ENCODE results near the gene ALB.

Gene ALB

GRCh38 chr4:73423184-73423583 lies 19.1 kb downstream of the ALB start:
- CTCF ChIA-PET: no interaction called here
- POLR2A ChIA-PET (ENCODE audit: low non-redundant PET): no interaction called here
- no peak for DNase-seq (ENCODE audit: low spot score)
- TF ChIP-seq, protein P1, sequence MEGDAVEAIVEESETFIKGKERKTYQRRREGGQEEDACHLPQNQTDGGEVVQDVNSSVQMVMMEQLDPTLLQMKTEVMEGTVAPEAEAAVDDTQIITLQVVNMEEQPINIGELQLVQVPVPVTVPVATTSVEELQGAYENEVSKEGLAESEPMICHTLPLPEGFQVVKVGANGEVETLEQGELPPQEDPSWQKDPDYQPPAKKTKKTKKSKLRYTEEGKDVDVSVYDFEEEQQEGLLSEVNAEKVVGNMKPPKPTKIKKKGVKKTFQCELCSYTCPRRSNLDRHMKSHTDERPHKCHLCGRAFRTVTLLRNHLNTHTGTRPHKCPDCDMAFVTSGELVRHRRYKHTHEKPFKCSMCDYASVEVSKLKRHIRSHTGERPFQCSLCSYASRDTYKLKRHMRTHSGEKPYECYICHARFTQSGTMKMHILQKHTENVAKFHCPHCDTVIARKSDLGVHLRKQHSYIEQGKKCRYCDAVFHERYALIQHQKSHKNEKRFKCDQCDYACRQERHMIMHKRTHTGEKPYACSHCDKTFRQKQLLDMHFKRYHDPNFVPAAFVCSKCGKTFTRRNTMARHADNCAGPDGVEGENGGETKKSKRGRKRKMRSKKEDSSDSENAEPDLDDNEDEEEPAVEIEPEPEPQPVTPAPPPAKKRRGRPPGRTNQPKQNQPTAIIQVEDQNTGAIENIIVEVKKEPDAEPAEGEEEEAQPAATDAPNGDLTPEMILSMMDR (conservative IDR thresholded peaks at IDR 0.05; ENCODE audit: low read depth): no peak
- H3K27ac ChIP-seq: no peak overlapping the region

- CTCF ChIA-PET: no interaction called here
These were observed 22.6 kb downstream of the ALB start for GRCh38 chr4:73426666-73427065.

GRCh38 chr4:73429118-73429517 lies 25.0 kb downstream of the ALB start:
- no peak for DNase-seq (ENCODE audit: low spot score)
- ChIA-PET POLR2A (ENCODE audit: low non-redundant PET) (no interaction called here), CTCF (interaction anchor here (3.0 kb wide), 1 partner anchor 17 kb away, joined by 9 read pairs; no protein-coding TSS in a partner anchor)
- TF ChIP-seq, protein P1 (conservative IDR thresholded peaks at IDR 0.05; ENCODE audit: low read depth): no peak
- no peak overlapping the region for H3K27ac ChIP-seq

More at GRCh38 chr4:73426666-73427065, 22.6 kb downstream of the ALB start:
- no peak for DNase-seq (ENCODE audit: low spot score)
- H3K27ac ChIP-seq: no peak overlapping the region
- TF ChIP-seq, protein P1 (conservative IDR thresholded peaks at IDR 0.05; ENCODE audit: low read depth): no peak
- POLR2A ChIA-PET (ENCODE audit: low non-redundant PET): no interaction called here

DNA sequence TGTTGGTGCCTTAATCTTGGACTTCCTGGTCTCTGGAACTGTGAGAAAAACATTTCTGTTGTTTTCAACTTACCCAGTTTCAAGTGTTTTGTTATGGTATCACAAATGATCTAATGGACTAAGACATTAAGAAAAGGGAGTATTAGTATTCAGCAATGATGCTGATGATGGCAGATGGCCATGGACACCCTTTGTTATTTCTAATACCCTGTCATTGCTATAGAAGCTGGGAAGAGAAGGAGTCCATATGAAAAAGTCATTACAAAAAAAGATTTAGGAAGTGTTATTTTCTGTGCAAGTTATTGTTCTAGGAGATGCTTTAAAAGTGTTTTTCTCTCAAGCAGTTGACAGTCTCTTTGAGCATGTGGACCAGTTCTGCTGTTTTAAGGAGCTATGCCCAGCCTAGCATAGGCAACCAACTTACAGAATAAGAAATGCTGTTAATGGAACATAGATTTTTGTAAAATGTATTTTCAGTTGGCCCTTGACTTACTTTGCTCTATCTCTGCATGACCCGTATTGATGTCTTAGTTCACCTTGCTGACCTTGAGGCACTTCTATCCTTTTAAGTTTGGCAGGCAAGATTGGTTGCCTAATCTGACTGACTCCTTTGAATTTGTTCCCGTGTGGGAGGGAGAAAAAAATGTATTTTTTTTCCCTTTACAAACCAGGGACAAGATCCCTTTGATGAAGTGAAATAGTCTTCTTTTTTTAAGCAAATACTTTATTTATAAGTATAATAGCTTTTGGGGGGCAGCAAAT lies 25.9 kb downstream of the ALB start:
- CTCF ChIA-PET: interaction anchor here (3.0 kb wide), 1 partner anchor 16 kb away, joined by 9 read pairs; no protein-coding TSS in a partner anchor
- POLR2A ChIA-PET (ENCODE audit: low non-redundant PET): no interaction called here
- TF ChIP-seq, protein P1 (conservative IDR thresholded peaks at IDR 0.05; ENCODE audit: low read depth): no peak
- no peak overlapping the region for H3K27ac ChIP-seq
- no peak for DNase-seq (ENCODE audit: low spot score)

DNA sequence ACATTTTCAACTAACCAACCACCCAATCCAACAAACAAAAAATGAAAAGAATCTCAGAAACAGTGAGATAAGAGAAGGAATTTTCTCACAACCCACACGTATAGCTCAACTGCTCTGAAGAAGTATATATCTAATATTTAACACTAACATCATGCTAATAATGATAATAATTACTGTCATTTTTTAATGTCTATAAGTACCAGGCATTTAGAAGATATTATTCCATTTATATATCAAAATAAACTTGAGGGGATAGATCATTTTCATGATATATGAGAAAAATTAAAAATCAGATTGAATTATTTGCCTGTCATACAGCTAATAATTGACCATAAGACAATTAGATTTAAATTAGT lies 27.7 kb downstream of the ALB start:
- H3K27ac ChIP-seq: no peak overlapping the region
- TF ChIP-seq, protein P1 (conservative IDR thresholded peaks at IDR 0.05; ENCODE audit: low read depth): no peak
- POLR2A ChIA-PET (ENCODE audit: low non-redundant PET): no interaction called here
- CTCF ChIA-PET: no interaction called here
- DNase-seq (ENCODE audit: low spot score): no peak

- TF ChIP-seq, protein P1 (conservative IDR thresholded peaks at IDR 0.05; ENCODE audit: low read depth): no peak
- ChIA-PET POLR2A (ENCODE audit: low non-redundant PET) (no interaction called here), CTCF (interaction anchor here (0.7 kb wide), 1 partner anchor 14 kb away, joined by 3 read pairs; no protein-coding TSS in a partner anchor)
- no peak for DNase-seq (ENCODE audit: low spot score)
- no peak overlapping the region for H3K27ac ChIP-seq
These were observed 28.3 kb downstream of the ALB start for GRCh38 chr4:73432169-73433000.
